ENCODE data around the gene CASP10. TPM values are rescaled to one million over a fixed set of nuclear protein-coding genes. Genes with fewer than 3 reads are reported as not detected.

CASP10 gene
- total and polyA plus RNA-seq, 3 experiments from 2014 or later, result 6.7 to 8.1 (median 7.3) TPM

DNA sequence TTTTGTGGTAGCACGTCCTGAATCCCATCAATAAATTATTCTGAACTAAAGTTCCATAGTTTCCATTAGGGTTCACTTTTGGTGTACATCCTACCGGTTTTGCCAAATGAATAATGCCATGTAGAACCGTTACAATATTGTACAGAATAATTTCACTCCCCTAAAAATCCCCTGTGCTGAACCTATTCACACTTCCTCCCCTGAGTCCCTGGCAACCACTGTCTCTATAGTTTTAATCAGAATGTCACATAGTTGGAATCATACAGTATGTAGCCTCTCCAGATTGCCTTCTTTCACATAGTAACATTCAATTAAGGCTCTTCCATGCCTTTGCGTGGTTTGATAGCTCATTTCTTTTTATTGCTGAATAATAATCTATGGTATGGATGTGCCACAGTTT is 67.8 kb downstream of the CASP10 start:
- Mint-ChIP-seq H3K9me3 (no peaks in the 10 kb centered on the region), H3K4me1 (peaks cover 65 to 89% (median 86%) of the 10 kb centered on the region in 3 donors), H3K27me3 (no peaks in the 10 kb centered on the region), H3K4me3 (peak overlapping the region in 1 of 7 donors; percentile 56), H3K27ac (peak overlapping the region in 7 of 8 donors; percentile 48 to 98 (median 86)), H3K36me3 (peaks cover 12 to 33% (median 28%) of the 10 kb centered on the region in 3 donors)
- DNase-seq, result no peak
- no peak overlapping the region for H3K4me3 ChIP-seq (ENCODE audit: low read length)
- ChIA-PET POLR2A (interaction anchor here (1.5 to 2.0 kb wide), 2 partner anchors 9 to 17 kb away, joined by 3 to 7 read pairs; partner anchors contain the start of gene CASP8), CTCF (interaction anchor here (1.1 to 1.2 kb wide), 2 partner anchors 19 to 113 kb away, joined by 4 to 6 read pairs; no protein-coding TSS in a partner anchor)
- H3K27ac ChIP-seq (ENCODE audit: low read depth, low read length), result no peak overlapping the region
- H3K4me1 ChIP-seq (ENCODE audit: insufficient read depth, low read length), result peaks cover 73% of the 10 kb centered on the region
- no peaks in the 10 kb centered on the region for H3K36me3 ChIP-seq (ENCODE audit: insufficient read depth, low read length)
- H3K9me3 ChIP-seq (ENCODE audit: low read length), result no peaks in the 10 kb centered on the region
- no peaks in the 10 kb centered on the region for H3K27me3 ChIP-seq (ENCODE audit: insufficient read depth, low read length, poor library complexity, severe bottlenecking)

DNA sequence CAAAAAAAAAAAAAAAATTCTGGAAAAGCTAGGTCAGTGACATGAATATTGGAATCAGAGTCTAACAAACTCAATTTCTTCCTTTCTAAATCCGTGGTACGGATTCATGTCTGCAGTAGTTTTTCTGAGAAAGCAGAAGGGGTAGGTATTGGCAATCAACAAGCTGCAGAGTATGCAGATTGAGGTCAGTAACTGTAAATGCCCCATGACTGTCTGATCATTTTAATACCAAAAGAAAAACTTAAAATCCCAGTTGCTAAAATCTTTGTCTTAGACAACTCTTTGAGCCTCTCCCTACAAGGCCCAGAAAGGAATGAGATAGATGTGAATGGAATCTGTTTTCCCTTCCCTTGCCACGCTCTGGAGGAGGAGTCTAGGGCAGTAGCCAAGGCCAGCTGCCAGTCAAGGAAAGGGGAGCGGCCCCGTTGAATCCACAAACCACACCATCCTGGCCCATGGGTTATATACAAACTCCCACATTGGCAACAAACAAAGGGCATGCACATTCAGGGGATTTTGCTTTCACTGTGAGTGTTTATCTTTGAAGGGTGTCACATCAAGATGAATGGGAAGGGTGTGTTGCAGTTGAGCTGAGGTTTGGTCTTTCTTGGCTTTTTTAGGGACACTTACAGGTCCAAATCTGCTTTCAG is 71.3 kb downstream of the CASP10 start:
- Histone ChIP-seq H3K9me3 (ENCODE audit: low read length) (no peaks in the 10 kb centered on the region), H3K27ac (ENCODE audit: low read depth, low read length) (peak overlapping the region; percentile 24), H3K4me1 (ENCODE audit: insufficient read depth, low read length) (peaks cover 92% of the 10 kb centered on the region), H3K36me3 (ENCODE audit: insufficient read depth, low read length) (no peaks in the 10 kb centered on the region), H3K27me3 (ENCODE audit: insufficient read depth, low read length, poor library complexity, severe bottlenecking) (no peaks in the 10 kb centered on the region), H3K4me3 (ENCODE audit: low read length) (no peak overlapping the region)
- Mint-ChIP-seq H3K4me1 (peaks cover 75 to 93% (median 90%) of the 10 kb centered on the region in 3 donors), H3K27ac (peak overlapping the region; percentile 38 to 98 (median 91)), H3K4me3 (peak overlapping the region; percentile 47 to 76 (median 59)), H3K9me3 (no peaks in the 10 kb centered on the region), H3K36me3 (peaks cover 5 to 27% (median 23%) of the 10 kb centered on the region in 3 donors), H3K27me3 (peaks cover 0 to 7% of the 10 kb centered on the region in 2 donors)
- no peak for DNase-seq
- ChIA-PET CTCF (interaction anchor here (0.7 to 18.6 kb wide), 5 partner anchors 11 to 110 kb away, joined by 3 to 185 read pairs (median 7); no protein-coding TSS in a partner anchor), POLR2A (interaction anchor here (0.7 to 2.3 kb wide), 3 partner anchors 9 to 1380 kb away, joined by 4 to 10 read pairs (median 6); no protein-coding TSS in a partner anchor)

DNA sequence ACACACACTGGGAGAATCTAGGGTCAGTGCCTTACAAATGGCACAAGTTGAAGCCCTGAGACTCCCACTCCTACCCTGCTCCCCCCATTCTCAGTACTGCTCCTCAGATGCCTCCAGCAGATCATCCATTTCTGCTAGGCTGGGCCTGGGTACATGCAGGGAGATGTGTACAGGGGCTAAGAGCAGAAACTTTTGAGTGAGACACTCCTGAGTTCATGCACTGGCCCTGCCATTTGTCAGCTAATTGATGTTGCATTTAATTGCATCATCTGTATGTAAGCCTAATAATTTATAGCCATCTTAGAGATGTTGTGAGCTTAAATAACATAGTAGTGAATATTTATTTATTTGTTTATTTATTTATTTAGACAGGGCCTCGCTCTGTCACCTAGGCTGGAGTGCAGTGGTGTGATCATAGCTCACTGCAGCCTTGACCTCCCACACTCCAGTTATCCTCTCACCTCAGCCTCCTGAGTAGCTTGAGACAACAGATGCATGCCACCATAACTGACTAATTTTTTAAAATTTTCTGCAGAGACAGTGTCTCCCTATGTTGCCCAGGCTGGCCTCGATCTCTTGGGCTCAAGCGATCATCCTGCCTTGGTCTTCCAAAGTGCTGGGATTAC is 72.6 kb downstream of the CASP10 start:
- CTCF ChIA-PET, result interaction anchor here (0.7 to 18.6 kb wide), 6 partner anchors 8 to 108 kb away, joined by 3 to 185 read pairs (median 5); no protein-coding TSS in a partner anchor
- Histone ChIP-seq H3K9me3 (ENCODE audit: low read length) (no peaks in the 10 kb centered on the region), H3K4me1 (ENCODE audit: insufficient read depth, low read length) (peaks cover 93% of the 10 kb centered on the region), H3K36me3 (ENCODE audit: insufficient read depth, low read length) (no peaks in the 10 kb centered on the region), H3K27ac (ENCODE audit: low read depth, low read length) (peak overlapping the region; percentile 25), H3K4me3 (ENCODE audit: low read length) (peak overlapping the region; percentile 22), H3K27me3 (ENCODE audit: insufficient read depth, low read length, poor library complexity, severe bottlenecking) (no peaks in the 10 kb centered on the region)
- Mint-ChIP-seq H3K4me1 (peaks cover 75 to 92% (median 88%) of the 10 kb centered on the region in 3 donors), H3K4me3 (peak overlapping the region in 4 of 7 donors; percentile 23 to 92 (median 56)), H3K27me3 (peaks cover 0 to 7% of the 10 kb centered on the region in 2 donors), H3K36me3 (peaks cover 3 to 24% (median 16%) of the 10 kb centered on the region in 3 donors), H3K9me3 (no peaks in the 10 kb centered on the region), H3K27ac (peak overlapping the region; percentile 92 to 100 (median 98))
- no peak for DNase-seq
- POLR2A ChIA-PET, result interaction anchor here (1.1 kb wide), 1 partner anchor 10 kb away, joined by 4 read pairs; no protein-coding TSS in a partner anchor

DNA sequence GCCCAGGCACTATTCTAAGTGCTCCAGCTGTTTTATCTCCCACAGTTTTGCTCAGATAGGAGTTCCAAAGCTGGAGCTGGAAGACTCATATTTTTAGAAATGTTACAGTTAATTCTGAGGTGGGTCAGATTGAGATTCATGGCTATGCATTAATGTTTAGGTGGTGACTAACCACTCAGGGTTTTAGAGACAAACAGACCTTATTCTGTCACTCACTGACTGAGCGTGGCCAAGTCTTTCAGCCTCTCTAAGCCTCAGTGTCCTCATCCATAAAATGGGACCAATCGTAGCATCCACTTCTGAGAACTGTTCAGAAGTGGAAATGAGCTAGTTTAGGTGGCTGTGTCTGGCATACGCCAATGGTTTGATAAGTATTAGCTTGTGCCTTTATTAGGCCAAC is 73.1 kb downstream of the CASP10 start:
- Histone ChIP-seq H3K4me1 (ENCODE audit: insufficient read depth, low read length) (peaks cover 89% of the 10 kb centered on the region), H3K36me3 (ENCODE audit: insufficient read depth, low read length) (no peaks in the 10 kb centered on the region), H3K27ac (ENCODE audit: low read depth, low read length) (peak overlapping the region; percentile 25), H3K27me3 (ENCODE audit: insufficient read depth, low read length, poor library complexity, severe bottlenecking) (no peaks in the 10 kb centered on the region), H3K4me3 (ENCODE audit: low read length) (peak overlapping the region; percentile 22), H3K9me3 (ENCODE audit: low read length) (no peaks in the 10 kb centered on the region)
- POLR2A ChIA-PET, result interaction anchor here (1.1 kb wide), 1 partner anchor 10 kb away, joined by 4 read pairs; no protein-coding TSS in a partner anchor
- H3K27me3 Mint-ChIP-seq, result peaks cover 0 to 7% of the 10 kb centered on the region in 2 donors
- H3K36me3 Mint-ChIP-seq, result peaks cover 6 to 22% (median 12%) of the 10 kb centered on the region in 3 donors
- peak overlapping the region in 3 of 7 donors; percentile 92 to 98 (median 96) for H3K4me3 Mint-ChIP-seq
- CTCF ChIA-PET, result interaction anchor here (0.7 to 18.6 kb wide), 6 partner anchors 11 to 107 kb away, joined by 3 to 185 read pairs (median 6); no protein-coding TSS in a partner anchor
- H3K4me1 Mint-ChIP-seq, result peaks cover 71 to 86% (median 83%) of the 10 kb centered on the region in 3 donors
- DNase-seq, result no peak
- no peaks in the 10 kb centered on the region for H3K9me3 Mint-ChIP-seq
- peak overlapping the region; percentile 73 to 100 (median 98) for H3K27ac Mint-ChIP-seq

DNA sequence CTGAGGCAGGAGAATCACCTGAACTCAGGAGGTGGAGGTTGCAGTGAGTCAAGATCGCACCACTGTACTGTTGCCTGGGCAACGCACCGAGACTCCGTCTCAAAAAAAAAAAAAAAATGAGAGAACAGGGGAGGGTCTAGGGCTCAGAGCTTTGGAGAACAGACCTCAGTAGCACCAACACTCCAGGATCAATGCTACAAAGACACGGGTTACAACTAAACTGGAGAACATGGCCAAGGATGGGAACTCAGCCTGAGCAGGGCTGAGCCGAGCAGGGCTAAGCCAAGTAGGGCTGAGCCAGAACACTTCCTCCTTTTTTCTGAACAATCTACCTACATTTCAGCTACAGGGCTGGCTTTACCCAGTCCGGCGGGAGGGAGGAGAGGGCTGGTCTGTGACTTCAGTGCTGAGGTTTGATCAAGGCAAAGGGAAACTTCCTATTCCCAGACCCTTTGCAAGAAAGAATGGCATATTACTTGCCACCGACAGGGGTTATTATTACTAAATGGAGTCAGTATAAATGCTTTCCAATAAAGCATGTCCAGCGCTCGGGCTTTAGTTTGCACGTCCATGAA is 74.5 kb downstream of the CASP10 start:
- DNase-seq, result peak; percentile 29 to 78 (median 68)
- peaks cover 0 to 7% of the 10 kb centered on the region in 2 donors for H3K27me3 Mint-ChIP-seq
- ChIA-PET POLR2A (interaction anchor here (0.7 to 1.5 kb wide), 5 partner anchors 12 to 1009 kb away, joined by 3 to 5 read pairs (median 4); partner anchors contain the start of gene CFLAR), CTCF (interaction anchor here (1.0 to 18.6 kb wide), 5 partner anchors 10 to 140 kb away, joined by 3 to 185 read pairs (median 4); no protein-coding TSS in a partner anchor)
- no peaks in the 10 kb centered on the region for H3K9me3 ChIP-seq (ENCODE audit: low read length)
- no peaks in the 10 kb centered on the region for H3K9me3 Mint-ChIP-seq
- H3K36me3 ChIP-seq (ENCODE audit: insufficient read depth, low read length), result no peaks in the 10 kb centered on the region
- H3K4me3 Mint-ChIP-seq, result peak overlapping the region; percentile 89 to 99 (median 96)
- H3K4me3 ChIP-seq (ENCODE audit: low read length), result peak overlapping the region; percentile 82
- H3K4me1 Mint-ChIP-seq, result peaks cover 66 to 76% (median 72%) of the 10 kb centered on the region in 3 donors
- H3K4me1 ChIP-seq (ENCODE audit: insufficient read depth, low read length), result peaks cover 76% of the 10 kb centered on the region
- no peaks in the 10 kb centered on the region for H3K27me3 ChIP-seq (ENCODE audit: insufficient read depth, low read length, poor library complexity, severe bottlenecking)
- peak overlapping the region; percentile 97 for H3K27ac ChIP-seq (ENCODE audit: low read depth, low read length)
- H3K27ac Mint-ChIP-seq, result peak overlapping the region; percentile 96 to 100 (median 98)
- peaks cover 12 to 27% (median 13%) of the 10 kb centered on the region in 3 donors for H3K36me3 Mint-ChIP-seq

DNA sequence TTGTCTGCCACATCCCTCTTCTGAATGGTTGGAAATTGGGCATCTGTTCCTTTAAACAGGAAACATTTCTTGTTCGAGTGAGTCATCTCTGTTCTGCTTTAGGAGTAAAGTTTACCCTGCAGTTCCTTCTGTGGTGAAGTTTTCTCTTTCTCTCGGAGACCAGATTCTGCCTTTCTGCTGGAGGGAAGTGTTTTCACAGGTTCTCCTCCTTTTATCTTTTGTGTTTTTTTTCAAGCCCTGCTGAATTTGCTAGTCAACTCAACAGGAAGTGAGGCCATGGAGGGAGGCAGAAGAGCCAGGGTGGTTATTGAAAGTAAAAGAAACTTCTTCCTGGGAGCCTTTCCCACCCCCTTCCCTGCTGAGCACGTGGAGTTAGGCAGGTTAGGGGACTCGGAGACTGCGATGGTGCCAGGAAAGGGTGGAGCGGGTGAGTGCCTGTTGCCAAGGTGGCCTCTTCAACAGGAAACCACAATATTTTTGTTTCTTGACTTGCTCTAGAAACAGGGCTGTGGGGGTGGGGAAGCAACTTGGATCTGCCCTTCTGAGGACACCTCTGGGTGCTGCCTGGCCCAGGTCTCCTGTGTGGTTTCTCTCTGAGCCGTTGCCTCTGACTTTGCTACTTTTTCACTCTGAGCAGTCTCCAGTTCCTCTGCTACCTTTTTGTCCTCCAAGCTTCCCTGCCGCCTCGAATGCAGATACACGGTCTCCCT is 75.2 kb downstream of the CASP10 start:
- POLR2A ChIA-PET, result interaction anchor here (1.0 to 1.5 kb wide), 5 partner anchors 12 to 26 kb away, joined by 3 to 6 read pairs (median 5); no protein-coding TSS in a partner anchor
- Mint-ChIP-seq H3K9me3 (no peaks in the 10 kb centered on the region), H3K4me1 (peaks cover 66 to 75% (median 70%) of the 10 kb centered on the region in 3 donors), H3K27me3 (peaks cover 0 to 7% of the 10 kb centered on the region in 2 donors), H3K27ac (peak overlapping the region; percentile 96 to 100 (median 98)), H3K36me3 (peaks cover 13 to 30% (median 15%) of the 10 kb centered on the region in 3 donors), H3K4me3 (peak overlapping the region; percentile 89 to 99 (median 96))
- Histone ChIP-seq H3K36me3 (ENCODE audit: insufficient read depth, low read length) (no peaks in the 10 kb centered on the region), H3K4me3 (ENCODE audit: low read length) (peak overlapping the region; percentile 82), H3K27me3 (ENCODE audit: insufficient read depth, low read length, poor library complexity, severe bottlenecking) (no peaks in the 10 kb centered on the region), H3K9me3 (ENCODE audit: low read length) (no peaks in the 10 kb centered on the region), H3K27ac (ENCODE audit: low read depth, low read length) (peak overlapping the region; percentile 97), H3K4me1 (ENCODE audit: insufficient read depth, low read length) (peaks cover 76% of the 10 kb centered on the region)
- DNase-seq, result peak; percentile 84 to 98 (median 96)
- CTCF ChIA-PET, result interaction anchor here (0.7 to 18.6 kb wide), 4 partner anchors 16 to 141 kb away, joined by 3 to 185 read pairs (median 38); no protein-coding TSS in a partner anchor

Data from CD8-positive, alpha-beta memory T cell (primary cell).